Measurements from ENCODE around the gene IZUMO1. TPM values are rescaled to one million over a fixed set of nuclear protein-coding genes. Genes with fewer than 3 reads are reported as not detected.

The IZUMO1 gene
- polyA plus RNA-seq, 1 experiment: not detected

- Histone ChIP-seq H3K27ac (ENCODE audit: low read depth, low read length) (no peak overlapping the region), H3K4me3 (ENCODE audit: low read depth, low read length) (no peak overlapping the region), H3K9me3 (ENCODE audit: control insufficient read depth, insufficient read depth, low read length) (peaks cover 5% of the 10 kb centered on the region), H3K27me3 (ENCODE audit: control insufficient read depth, insufficient read depth, low read length) (no peaks in the 10 kb centered on the region)
- ChIA-PET CTCF (interaction anchor here (0.6 kb wide), 1 partner anchor 261 kb away, joined by 3 read pairs; no protein-coding TSS in a partner anchor), POLR2A (interaction anchor here (0.6 kb wide), 1 partner anchor 15 kb away, joined by 3 read pairs; the partner anchor contains the start of gene FUT2)
- DNase-seq (ENCODE audit: low read depth, low spot score): no peak
- TF ChIP-seq, protein P1, sequence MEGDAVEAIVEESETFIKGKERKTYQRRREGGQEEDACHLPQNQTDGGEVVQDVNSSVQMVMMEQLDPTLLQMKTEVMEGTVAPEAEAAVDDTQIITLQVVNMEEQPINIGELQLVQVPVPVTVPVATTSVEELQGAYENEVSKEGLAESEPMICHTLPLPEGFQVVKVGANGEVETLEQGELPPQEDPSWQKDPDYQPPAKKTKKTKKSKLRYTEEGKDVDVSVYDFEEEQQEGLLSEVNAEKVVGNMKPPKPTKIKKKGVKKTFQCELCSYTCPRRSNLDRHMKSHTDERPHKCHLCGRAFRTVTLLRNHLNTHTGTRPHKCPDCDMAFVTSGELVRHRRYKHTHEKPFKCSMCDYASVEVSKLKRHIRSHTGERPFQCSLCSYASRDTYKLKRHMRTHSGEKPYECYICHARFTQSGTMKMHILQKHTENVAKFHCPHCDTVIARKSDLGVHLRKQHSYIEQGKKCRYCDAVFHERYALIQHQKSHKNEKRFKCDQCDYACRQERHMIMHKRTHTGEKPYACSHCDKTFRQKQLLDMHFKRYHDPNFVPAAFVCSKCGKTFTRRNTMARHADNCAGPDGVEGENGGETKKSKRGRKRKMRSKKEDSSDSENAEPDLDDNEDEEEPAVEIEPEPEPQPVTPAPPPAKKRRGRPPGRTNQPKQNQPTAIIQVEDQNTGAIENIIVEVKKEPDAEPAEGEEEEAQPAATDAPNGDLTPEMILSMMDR (IDR thresholded peaks at IDR 0.05; ENCODE audit: low read depth, low read length): no peak
These were observed 35.5 kb downstream of the IZUMO1 start for GRCh38 chr19:48711106-48711662.

DNA sequence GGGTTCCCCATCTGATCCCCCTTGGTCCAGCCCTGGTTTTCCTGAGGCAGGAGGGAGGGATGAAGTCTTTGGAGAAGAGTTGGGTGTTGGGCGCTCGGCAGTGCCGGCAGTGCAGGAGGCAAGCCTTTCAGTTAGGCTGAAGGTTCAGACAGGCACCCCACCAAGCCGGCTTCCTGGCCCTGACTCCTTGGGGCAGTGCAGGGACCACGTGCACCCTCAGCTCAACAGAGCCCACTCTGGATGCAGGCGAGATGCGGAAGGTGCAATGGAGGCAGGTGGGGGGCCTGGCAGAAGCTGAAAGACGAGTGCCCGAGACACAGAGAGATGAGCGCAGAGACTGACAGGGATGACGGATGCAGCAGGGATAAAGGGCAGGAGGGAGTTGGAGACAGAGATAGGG lies 38.2 kb downstream of the IZUMO1 start:
- no peak overlapping the region for H3K4me3 ChIP-seq (ENCODE audit: low read depth, low read length)
- DNase-seq (ENCODE audit: low read depth, low spot score): no peak
- ChIA-PET CTCF (no interaction called here), POLR2A (no interaction called here)
- TF ChIP-seq, protein P1 (IDR thresholded peaks at IDR 0.05; ENCODE audit: low read depth, low read length): no peak
- peaks cover 8% of the 10 kb centered on the region for H3K9me3 ChIP-seq (ENCODE audit: control insufficient read depth, insufficient read depth, low read length)
- H3K27ac ChIP-seq (ENCODE audit: low read depth, low read length): no peak overlapping the region
- no peaks in the 10 kb centered on the region for H3K27me3 ChIP-seq (ENCODE audit: control insufficient read depth, insufficient read depth, low read length)

DNA sequence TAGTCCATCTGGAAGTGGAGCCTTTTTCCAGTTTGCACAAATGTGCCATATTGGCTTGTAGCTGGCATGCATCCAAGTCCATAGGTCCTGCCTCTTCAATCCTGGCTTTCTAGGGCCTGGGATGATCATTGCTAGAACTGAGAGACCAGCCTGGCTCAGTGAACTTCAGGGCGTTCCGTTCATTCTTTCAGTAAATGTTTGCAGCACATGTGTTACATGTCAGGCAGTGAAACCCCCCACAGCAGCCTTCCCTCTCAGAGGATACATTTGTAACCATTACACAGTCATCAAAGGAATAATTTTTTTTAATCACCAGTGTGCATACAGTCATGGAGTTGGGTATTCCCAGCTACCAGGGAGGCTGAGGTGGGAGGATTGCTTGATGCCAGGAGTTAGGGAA lies 41.3 kb downstream of the IZUMO1 start:
- no peak for DNase-seq (ENCODE audit: low read depth, low spot score)
- POLR2A ChIA-PET: no interaction called here
- no peak overlapping the region for H3K4me3 ChIP-seq (ENCODE audit: low read depth, low read length)
- H3K9me3 ChIP-seq (ENCODE audit: control insufficient read depth, insufficient read depth, low read length): peaks cover 9% of the 10 kb centered on the region; the same call in 1 of the 2 replicates
- no peak overlapping the region for H3K27ac ChIP-seq (ENCODE audit: low read depth, low read length)
- CTCF ChIA-PET: no interaction called here
- H3K27me3 ChIP-seq (ENCODE audit: control insufficient read depth, insufficient read depth, low read length): no peaks in the 10 kb centered on the region
- TF ChIP-seq, protein P1 (IDR thresholded peaks at IDR 0.05; ENCODE audit: low read depth, low read length): no peak

GRCh38 chr19:48703316-48703715 lies 43.4 kb downstream of the IZUMO1 start:
- H3K27ac ChIP-seq (ENCODE audit: low read depth, low read length): no peak overlapping the region
- ChIA-PET CTCF (no interaction called here), POLR2A (no interaction called here)
- H3K27me3 ChIP-seq (ENCODE audit: control insufficient read depth, insufficient read depth, low read length): no peaks in the 10 kb centered on the region
- TF ChIP-seq, protein P1 (IDR thresholded peaks at IDR 0.05; ENCODE audit: low read depth, low read length): no peak
- DNase-seq (ENCODE audit: low read depth, low spot score): no peak
- no peak overlapping the region for H3K4me3 ChIP-seq (ENCODE audit: low read depth, low read length)
- H3K9me3 ChIP-seq (ENCODE audit: control insufficient read depth, insufficient read depth, low read length): peaks cover 9% of the 10 kb centered on the region; the same call in 1 of the 2 replicates

DNA sequence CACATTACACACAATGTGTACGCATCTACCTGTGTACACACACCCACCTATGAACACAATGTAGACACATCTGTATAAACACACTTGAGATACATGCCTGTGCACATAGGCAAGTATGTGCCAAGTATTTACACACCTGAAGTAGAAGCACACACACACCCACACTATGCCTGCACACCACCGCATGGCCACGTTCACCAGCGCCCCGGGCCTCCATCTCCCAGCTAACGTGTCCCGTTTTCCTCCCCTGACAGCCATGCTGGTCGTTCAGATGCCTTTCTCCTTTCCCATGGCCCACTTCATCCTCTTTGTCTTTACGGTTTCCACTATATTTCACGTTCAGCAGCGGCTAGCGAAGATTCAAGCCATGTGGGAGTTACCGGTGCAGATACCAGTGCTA lies 44.0 kb downstream of the IZUMO1 start:
- no peaks in the 10 kb centered on the region for H3K27me3 ChIP-seq (ENCODE audit: control insufficient read depth, insufficient read depth, low read length)
- TF ChIP-seq, protein P1 (IDR thresholded peaks at IDR 0.05; ENCODE audit: low read depth, low read length): no peak
- peaks cover 9% of the 10 kb centered on the region; the same call in 1 of the 2 replicates for H3K9me3 ChIP-seq (ENCODE audit: control insufficient read depth, insufficient read depth, low read length)
- no peak overlapping the region for H3K27ac ChIP-seq (ENCODE audit: low read depth, low read length)
- DNase-seq (ENCODE audit: low read depth, low spot score): no peak
- H3K4me3 ChIP-seq (ENCODE audit: low read depth, low read length): no peak overlapping the region
- CTCF ChIA-PET: no interaction called here
- POLR2A ChIA-PET: no interaction called here
